Fibroblast of skin of left biceps (primary cell): Measurements from ENCODE around the gene ADIPOR2.

ENCODE experiments used
- DNase-seq, 2 experiments: peaks; one replicate each; pipeline ENCODE4 v3.0.0-alpha.2; 2013; ENCODE audit warnings: low read depth in 2 of 2

ADIPOR2 gene

DNA sequence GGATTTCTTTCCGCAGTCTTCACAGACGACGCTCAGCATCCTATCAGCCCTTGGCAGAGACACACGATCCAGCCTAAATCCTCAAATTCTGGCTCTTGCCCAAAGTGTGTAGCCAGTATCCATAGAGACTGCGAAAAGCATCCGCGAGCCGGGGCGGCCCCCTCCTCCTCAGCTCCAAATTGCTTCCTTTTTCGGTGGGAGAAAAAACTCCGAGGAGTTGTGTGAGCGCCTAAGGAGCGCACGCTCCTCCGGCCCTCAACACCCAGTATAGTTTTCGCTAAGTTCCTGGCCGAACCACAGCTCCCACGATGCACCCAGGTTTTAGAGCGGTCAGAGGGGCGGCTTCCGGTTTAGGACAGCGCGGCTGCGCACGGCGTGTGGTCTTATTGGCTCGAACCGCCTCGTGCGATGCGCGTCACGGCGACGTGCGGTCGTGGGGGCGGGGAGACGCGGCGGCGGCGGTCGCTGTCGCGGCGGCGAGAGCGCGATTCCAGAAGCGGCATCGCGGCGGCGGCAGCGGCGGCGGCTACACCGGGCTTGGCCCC is at the start of gene ADIPOR2:
ADIPOR2 (plus strand) TSS at position 493 of the 545 bp plus-strand sequence. CDS start 63,274 bp downstream, outside the sequence.
- peak; percentile 93 for DNase-seq

GRCh38 chr12:1642513-1642912 is 48.4 kb upstream of the ADIPOR2 start:
- no peak for DNase-seq

- DNase-seq = no peak
Observed at GRCh38 chr12:1643043-1643442, 47.8 kb upstream of the ADIPOR2 start.

GRCh38 chr12:1643905-1644533 is 46.9 kb upstream of the ADIPOR2 start:
- no peak for DNase-seq

DNA sequence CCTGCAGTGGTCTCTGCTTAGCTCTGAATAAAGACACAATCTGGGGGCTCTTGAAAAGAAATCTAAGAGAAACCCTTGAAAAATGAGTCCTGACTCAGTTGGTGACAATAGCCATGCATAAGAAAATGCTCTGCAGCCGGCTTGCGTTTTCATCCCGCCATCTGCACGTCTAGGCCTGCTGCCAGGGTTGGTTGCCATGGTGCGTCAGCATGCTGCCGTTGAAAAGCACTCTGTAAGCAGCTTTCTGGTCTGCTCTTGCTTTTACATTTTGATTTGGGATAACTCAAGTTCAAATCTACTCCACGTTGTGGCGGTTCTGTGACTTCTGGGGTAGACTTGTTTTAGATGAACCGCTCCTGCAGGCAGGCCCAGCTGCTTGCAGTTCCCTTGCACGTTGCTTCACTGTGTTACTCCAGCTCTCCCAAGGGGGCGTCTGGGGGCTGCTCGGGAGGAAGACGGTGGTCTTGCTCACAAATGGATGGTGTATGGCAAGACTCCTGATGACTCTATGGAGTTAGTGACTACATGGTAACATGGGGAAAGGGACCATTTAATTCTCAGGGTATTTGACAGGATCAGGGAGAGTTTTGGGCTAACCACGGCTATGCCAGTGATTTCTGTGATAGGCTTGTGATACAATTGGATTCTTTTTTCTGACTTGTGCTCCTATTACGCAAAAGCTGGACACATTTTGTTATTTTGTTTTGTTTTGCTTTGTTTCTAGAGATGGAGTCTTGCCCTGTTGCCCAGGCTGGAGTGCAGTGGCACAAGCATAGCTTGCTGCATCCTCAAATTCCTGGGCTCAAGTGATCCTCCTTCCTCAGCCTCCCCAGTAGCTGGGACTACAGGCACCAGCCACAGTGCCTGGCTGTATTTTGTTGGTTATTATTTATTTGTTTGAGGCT is 46.1 kb upstream of the ADIPOR2 start:
- DNase-seq = peak; percentile 36 to 40

DNA sequence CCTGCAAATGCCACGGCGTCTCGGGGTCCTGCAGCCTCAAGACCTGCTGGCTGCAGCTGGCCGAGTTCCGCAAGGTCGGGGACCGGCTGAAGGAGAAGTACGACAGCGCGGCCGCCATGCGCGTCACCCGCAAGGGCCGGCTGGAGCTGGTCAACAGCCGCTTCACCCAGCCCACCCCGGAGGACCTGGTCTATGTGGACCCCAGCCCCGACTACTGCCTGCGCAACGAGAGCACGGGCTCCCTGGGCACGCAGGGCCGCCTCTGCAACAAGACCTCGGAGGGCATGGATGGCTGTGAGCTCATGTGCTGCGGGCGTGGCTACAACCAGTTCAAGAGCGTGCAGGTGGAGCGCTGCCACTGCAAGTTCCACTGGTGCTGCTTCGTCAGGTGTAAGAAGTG is 45.1 kb upstream of the ADIPOR2 start:
- DNase-seq = no peak

DNA sequence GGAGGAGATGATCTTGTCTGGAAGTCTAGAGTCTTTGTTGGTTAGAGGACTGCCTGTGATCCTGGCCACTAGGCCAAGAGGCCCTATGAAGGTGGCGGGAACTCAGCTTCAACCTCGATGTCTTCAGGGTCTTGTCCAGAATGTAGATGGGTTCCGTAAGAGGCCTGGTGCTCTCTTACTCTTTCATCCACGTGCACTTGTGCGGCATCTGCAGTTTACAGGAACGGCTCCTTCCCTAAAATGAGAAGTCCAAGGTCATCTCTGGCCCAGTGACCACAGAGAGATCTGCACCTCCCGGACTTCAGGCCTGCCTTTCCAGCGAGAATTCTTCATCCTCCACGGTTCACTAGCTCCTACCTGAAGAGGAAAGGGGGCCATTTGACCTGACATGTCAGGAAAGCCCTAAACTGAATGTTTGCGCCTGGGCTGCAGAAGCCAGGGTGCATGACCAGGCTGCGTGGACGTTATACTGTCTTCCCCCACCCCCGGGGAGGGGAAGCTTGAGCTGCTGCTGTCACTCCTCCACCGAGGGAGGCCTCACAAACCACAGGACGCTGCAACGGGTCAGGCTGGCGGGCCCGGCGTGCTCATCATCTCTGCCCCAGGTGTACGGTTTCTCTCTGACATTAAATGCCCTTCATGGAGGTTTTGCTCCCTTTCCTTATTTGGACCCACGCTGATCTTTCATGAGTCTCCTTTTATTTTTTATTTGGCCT is 44.1 kb upstream of the ADIPOR2 start:
- no peak for DNase-seq

GRCh38 chr12:1647285-1647669 is 43.6 kb upstream of the ADIPOR2 start:
- DNase-seq = no peak

DNA sequence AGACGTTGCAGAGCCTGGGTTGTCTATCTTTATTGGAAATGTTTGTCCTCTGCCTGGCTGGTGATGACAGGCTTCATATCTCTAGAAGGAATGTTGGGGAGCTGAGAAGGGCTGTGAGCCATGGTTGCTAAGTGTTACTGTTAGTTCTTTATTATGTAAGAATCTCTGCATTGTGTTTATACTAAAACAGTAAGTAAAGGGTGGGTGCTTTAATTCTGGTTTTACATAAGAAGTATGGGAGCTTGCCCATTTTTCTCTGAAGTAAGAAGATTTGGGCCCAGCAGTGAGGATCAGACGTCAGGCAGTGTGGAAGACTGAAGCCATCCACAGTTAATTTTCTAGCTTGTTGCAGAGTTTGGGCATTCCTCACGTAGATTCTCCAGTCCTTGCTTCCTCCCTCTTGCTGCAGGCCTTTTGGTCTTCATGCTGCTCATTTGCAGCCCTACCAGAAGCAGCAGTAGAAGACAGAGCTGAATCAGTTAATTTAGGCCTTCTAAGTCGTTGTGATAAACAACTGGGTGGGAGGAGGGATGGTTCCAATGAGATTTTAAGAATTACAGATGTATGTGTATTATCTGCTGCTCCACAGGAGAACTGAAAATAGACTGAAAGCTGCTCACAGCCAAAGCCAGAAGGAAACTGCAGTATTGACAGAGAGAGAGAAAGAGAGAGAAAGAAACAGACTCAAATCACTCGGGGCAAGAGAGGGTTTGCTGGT is 40.5 kb upstream of the ADIPOR2 start:
- DNase-seq = peak; percentile 54 to 58

DNA sequence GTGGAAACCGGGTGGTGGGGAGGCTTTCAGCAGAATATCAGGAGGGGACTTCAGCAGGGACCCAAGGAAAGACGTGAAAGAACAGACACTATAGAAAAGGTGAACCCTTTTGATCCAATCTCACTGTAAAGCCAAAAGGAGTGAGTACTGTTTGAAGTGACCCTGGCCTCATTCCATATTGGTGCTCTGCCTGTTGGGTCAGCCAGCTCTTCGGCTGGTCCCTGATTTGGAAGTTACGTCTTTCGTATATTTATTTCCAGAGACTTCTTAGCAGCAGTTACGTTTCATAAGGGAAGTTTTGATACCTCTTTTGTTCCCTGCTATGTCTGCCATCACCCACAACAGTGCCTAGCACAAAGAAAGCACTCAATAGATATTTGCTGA is 39.9 kb upstream of the ADIPOR2 start:
- DNase-seq = no peak

DNA sequence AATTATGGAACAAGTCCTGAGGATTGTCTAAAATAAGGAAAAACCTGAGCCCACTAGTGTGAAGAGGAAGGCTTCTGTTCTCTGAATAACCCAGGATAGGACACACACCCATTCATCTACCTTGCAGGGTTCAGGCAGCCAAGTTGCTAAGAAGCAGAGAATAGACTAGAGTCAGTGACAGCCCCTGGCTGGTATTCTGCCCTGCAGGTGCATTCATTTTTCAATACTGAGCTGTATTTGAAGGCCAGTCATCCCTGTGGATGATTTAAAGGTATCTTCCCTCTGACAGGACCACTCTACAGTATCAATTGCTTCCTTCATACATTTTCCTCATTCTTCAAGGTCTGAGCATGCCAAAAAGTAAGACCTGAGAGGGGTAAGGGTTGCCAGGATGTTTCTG is 38.9 kb upstream of the ADIPOR2 start:
- DNase-seq = no peak

DNA sequence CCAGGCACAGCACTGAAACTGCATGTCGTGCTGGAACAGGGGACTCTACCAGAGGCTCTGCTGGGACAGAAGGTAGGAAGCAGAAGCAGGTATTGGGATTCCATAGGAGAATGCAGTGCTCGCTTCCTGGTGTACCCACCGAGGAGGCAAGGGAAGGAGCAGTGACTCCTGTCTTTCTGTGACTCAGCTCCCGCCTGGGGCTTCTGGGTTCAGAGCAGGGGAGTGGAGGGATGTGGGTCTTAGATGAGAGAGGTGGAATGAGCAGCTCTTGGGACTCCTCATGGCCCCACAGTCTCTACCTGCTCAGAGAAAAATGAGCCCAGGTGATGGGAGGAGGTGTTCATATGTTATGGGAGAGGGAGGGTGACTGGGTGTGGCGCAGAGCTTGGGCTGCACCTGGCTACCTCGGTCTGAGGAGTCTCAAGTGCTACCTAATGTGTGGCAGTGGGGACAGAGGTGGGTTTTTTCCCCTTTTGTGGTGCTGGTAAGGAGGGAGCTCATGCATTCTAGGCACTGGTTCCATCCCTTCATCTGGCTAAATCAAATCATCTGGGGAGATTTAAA is 35.6 kb upstream of the ADIPOR2 start:
- DNase-seq = no peak

GRCh38 chr12:1656902-1657301 is 34.0 kb upstream of the ADIPOR2 start:
- DNase-seq = no peak

GRCh38 chr12:1657688-1658087 is 33.2 kb upstream of the ADIPOR2 start:
- DNase-seq = no peak

GRCh38 chr12:1660304-1661187 is 30.3 kb upstream of the ADIPOR2 start:
- no peak for DNase-seq

- DNase-seq = peak; percentile 65 to 73
Observed at GRCh38 chr12:1661553-1662335, 29.1 kb upstream of the ADIPOR2 start.

GRCh38 chr12:1662761-1663439 is 28.0 kb upstream of the ADIPOR2 start:
- DNase-seq = no peak

DNA sequence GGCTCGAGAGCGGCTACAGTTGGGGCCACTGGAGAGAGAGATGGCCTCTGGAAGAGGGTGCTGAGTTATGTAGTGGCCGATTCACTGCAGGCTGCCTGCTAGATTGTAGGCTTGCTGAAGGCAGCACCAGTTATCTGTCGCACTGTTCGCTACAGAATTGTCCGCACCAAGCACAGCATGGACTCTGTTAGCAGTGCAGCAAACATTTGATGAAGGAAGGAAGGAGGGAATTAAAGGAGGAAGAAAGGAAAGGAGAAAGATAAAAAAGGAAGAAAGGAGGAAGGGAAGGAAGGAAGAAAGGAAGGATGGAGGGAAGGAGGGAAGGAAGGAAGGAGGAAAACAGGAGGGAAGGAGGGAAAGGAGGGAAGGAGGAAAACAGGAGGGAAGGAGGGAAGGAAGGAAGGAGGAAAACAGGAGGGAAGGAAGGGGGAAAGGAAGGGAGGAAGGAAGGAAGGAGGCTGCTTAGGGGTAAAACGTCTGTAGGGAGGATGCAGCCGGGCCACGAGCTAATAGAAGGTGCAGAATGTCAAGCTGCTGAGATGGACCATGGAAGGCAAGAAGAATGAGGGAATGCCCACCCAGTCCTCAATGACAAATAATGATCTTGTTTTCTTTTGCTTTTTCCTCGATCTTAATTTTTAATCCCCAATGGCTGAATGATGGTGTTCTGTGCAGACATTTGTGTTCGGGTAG is 27.3 kb upstream of the ADIPOR2 start:
- DNase-seq = no peak
